ENCODE data around the gene BIRC2. TPM values are rescaled to one million over a fixed set of nuclear protein-coding genes. Genes with fewer than 3 reads are reported as not detected.

BIRC2 gene
- total RNA-seq, 1 experiment from 2014 or later: 76.8 TPM

- no TSS peak for BruUV-seq (replicated peaks)
- H3K27me3 ChIP-seq (ENCODE audit: control insufficient read depth, insufficient read depth, low read length): no peaks in the 10 kb centered on the region
- H3K36me3 ChIP-seq (ENCODE audit: control insufficient read depth, insufficient read depth, low read length): peaks cover 44% of the 10 kb centered on the region
- ChIA-PET CTCF (no interaction called here), POLR2A (no interaction called here)
- H3K4me1 ChIP-seq (ENCODE audit: control insufficient read depth, insufficient read depth, low read length): peaks cover 10% of the 10 kb centered on the region; the same call in 1 of the 2 replicates
- no peak overlapping the region for H3K27ac ChIP-seq (ENCODE audit: low read length)
- no peak for ATAC-seq
- intact Hi-C loops (cut with micrococcal nuclease; ENCODE audit: unreplicated experiment) (no loop called here), in situ Hi-C loops (cut with HindIII; ENCODE audit: low pct_unique_long_range_greater_than_20kb, low sequenced_read_pairs) (no loop called here)
- TF ChIP-seq, protein P1, sequence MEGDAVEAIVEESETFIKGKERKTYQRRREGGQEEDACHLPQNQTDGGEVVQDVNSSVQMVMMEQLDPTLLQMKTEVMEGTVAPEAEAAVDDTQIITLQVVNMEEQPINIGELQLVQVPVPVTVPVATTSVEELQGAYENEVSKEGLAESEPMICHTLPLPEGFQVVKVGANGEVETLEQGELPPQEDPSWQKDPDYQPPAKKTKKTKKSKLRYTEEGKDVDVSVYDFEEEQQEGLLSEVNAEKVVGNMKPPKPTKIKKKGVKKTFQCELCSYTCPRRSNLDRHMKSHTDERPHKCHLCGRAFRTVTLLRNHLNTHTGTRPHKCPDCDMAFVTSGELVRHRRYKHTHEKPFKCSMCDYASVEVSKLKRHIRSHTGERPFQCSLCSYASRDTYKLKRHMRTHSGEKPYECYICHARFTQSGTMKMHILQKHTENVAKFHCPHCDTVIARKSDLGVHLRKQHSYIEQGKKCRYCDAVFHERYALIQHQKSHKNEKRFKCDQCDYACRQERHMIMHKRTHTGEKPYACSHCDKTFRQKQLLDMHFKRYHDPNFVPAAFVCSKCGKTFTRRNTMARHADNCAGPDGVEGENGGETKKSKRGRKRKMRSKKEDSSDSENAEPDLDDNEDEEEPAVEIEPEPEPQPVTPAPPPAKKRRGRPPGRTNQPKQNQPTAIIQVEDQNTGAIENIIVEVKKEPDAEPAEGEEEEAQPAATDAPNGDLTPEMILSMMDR (IDR thresholded peaks at IDR 0.05): no peak
- TF ChIP-seq REST (IDR thresholded peaks at IDR 0.05; ENCODE audit: insufficient read depth in 1 of 2, low read depth in 2 of 2, low read length in 1 of 2) (no peak), TCF7L2 (IDR thresholded peaks at IDR 0.05; ENCODE audit: low read depth, low read length) (no peak), SIN3A (IDR thresholded peaks at IDR 0.05; ENCODE audit: borderline replicate concordance, insufficient read depth, low read depth, low read length) (no peak), POLR2AphosphoS5 (IDR thresholded peaks at IDR 0.05; ENCODE audit: low read depth, low read length) (no peak)
- DNase-seq (ENCODE audit: low read depth, low spot score): no peak
- no peaks in the 10 kb centered on the region for H3K9me3 ChIP-seq (ENCODE audit: control insufficient read depth, insufficient read depth, low read depth, low read length)
- no peak overlapping the region for H3K4me3 ChIP-seq (ENCODE audit: low read depth in 2 of 2, low read length in 2 of 2)
These were observed 39.2 kb downstream of the BIRC2 start for GRCh38 chr11:102386136-102386734.

DNA sequence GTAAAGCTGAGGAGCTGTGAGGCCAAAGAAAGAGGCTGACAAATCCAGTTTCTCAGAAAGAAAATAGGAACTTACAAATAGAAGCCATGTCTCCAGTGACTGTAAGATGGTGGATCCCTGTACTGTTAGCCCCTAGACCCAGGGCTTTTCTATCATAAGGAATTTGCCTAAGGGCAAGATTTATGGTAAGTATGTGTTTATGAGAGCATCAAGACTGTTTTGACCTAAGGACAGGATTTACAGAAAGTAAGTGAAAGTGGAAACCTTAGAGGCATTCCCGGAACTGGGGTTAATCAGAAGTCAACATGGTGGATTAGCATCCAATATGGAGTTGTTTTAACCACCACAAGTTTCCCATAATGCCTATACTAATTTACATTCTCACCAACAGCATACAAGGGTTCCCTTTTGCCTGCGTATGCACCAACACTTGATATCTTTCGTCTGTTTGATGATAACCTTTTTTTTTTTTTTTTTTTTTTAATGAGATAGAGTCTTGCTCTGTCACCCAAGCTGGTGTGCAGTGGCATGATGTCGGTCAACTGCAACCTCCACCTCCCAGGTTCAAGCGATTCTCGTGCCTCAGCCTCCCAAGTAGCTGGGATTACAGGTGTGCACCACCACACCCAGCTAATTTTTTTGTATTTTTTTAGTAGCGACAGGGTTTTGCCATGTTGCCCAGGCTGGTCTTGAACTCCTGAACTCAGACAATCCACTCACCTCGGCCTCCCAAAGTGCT, 40.2 kb downstream of the BIRC2 start:
- no peak overlapping the region for H3K4me3 ChIP-seq (ENCODE audit: low read depth in 2 of 2, low read length in 2 of 2)
- CTCF ChIA-PET: interaction anchor here (0.6 kb wide), 1 partner anchor 8 kb away, joined by 5 read pairs; no protein-coding TSS in a partner anchor
- peaks cover 13% of the 10 kb centered on the region; the same call in 1 of the 2 replicates for H3K4me1 ChIP-seq (ENCODE audit: control insufficient read depth, insufficient read depth, low read length)
- DNase-seq (ENCODE audit: low read depth, low spot score) (no peak), ATAC-seq (no peak)
- BruUV-seq (replicated peaks): no TSS peak
- H3K9me3 ChIP-seq (ENCODE audit: control insufficient read depth, insufficient read depth, low read depth, low read length): no peaks in the 10 kb centered on the region
- POLR2A ChIA-PET: no interaction called here
- intact Hi-C loops (cut with micrococcal nuclease; ENCODE audit: unreplicated experiment): no loop called here
- peaks cover 44% of the 10 kb centered on the region for H3K36me3 ChIP-seq (ENCODE audit: control insufficient read depth, insufficient read depth, low read length)
- in situ Hi-C loops (cut with HindIII; ENCODE audit: low pct_unique_long_range_greater_than_20kb, low sequenced_read_pairs): no loop called here
- no peak overlapping the region for H3K27ac ChIP-seq (ENCODE audit: low read length)
- TF ChIP-seq TCF7L2 (IDR thresholded peaks at IDR 0.05; ENCODE audit: low read depth, low read length): no peak
- TF ChIP-seq, protein P1 (IDR thresholded peaks at IDR 0.05): no peak
- no peak for TF ChIP-seq REST (IDR thresholded peaks at IDR 0.05; ENCODE audit: insufficient read depth in 1 of 2, low read depth in 2 of 2, low read length in 1 of 2)
- TF ChIP-seq SIN3A (IDR thresholded peaks at IDR 0.05; ENCODE audit: borderline replicate concordance, insufficient read depth, low read depth, low read length): no peak
- TF ChIP-seq POLR2AphosphoS5 (IDR thresholded peaks at IDR 0.05; ENCODE audit: low read depth, low read length): no peak; the same call in 1 of the 2 replicates
- H3K27me3 ChIP-seq (ENCODE audit: control insufficient read depth, insufficient read depth, low read length): no peaks in the 10 kb centered on the region
